Liver (tissue), 3 donors: Measurements from ENCODE around the gene ALG9.

ENCODE experiments used
- CTCF ChIP-seq: fragments of 150-350 bp; IDR thresholded peaks from 2 replicates; pipeline ENCODE4 v1.5.1; 2017; ENCODE audit warnings: improper control_type of control experiment, low read depth, low read length; ENCODE audit not compliant: missing input control
- EGR1 ChIP-seq, 2 donors: IDR thresholded peaks; 2 replicates each; pipeline ENCODE4 v1.6.1; 2016 to 2018; ENCODE audit warnings: antibody characterized with exemption in 2 of 2, low read depth in 2 of 2
- GABPA ChIP-seq, 2 donors: IDR thresholded peaks in 1 of 2; conservative IDR thresholded peaks in 1 of 2; 2 replicates each; pipeline ENCODE4 v1.6.1; 2016; ENCODE audit warnings: antibody characterized with exemption in 2 of 2, mild to moderate bottlenecking in 1 of 2, moderate library complexity in 1 of 2
- MAX ChIP-seq: IDR thresholded peaks from 2 replicates; pipeline ENCODE4 v1.6.1; 2016; ENCODE audit warnings: antibody characterized with exemption
- RAD21 ChIP-seq, 2 donors: IDR thresholded peaks; 2 replicates each; pipeline ENCODE4 v1.6.1; 2016; ENCODE audit warnings: antibody characterized with exemption in 2 of 2, mild to moderate bottlenecking in 2 of 2
- YY1 ChIP-seq: IDR thresholded peaks from 2 replicates; pipeline ENCODE4 v1.6.1; 2016; ENCODE audit warnings: antibody characterized with exemption, mild to moderate bottlenecking
- ZBTB33 ChIP-seq: IDR thresholded peaks from 2 replicates; pipeline ENCODE4 v1.6.1; 2016; ENCODE audit warnings: antibody characterized with exemption
- donor health status: healthy.
- donor health status: healthy.

GRCh38 chr11:111918390-111919256, 47.2 kb upstream of the ALG9 start, which contains the start of gene C11orf52:
- TF ChIP-seq CTCF (peak; percentile 5), YY1 (peak; percentile 63), ZBTB33 (peak; percentile 57), RAD21 (IDR thresholded peaks at IDR 0.05) (peak; percentile 39 to 54), GABPA (IDR thresholded peaks at IDR 0.05 in 1 of 2, conservative IDR thresholded peaks at IDR 0.05 in 1 of 2) (peak in 1 of 2 donors; percentile 71), MAX (peak; percentile 76), EGR1 (IDR thresholded peaks at IDR 0.05; ENCODE audit: low read depth in 2 of 2) (peak in 1 of 2 donors; percentile 52)
